NCI-H1694 (cell line): ENCODE data around the gene HNRNPA3.
"Not testable (repeated sequence)": the region's sequence is repeated elsewhere in the genome, so short reads cannot be mapped to it uniquely, and the experiment has no call there.

Experiments used
- DNase-seq: peaks from one replicate; lab custom pipeline; 2025; lab: John Stamatoyannopoulos, UW

The HNRNPA3 gene

GRCh38 chr2:177254433-177255226 lies 42.0 kb downstream of the HNRNPA3 start:
- no peak for DNase-seq

GRCh38 chr2:177255227-177255601 lies 42.6 kb downstream of the HNRNPA3 start:
- no peak for DNase-seq

GRCh38 chr2:177256026-177256425 lies 43.4 kb downstream of the HNRNPA3 start:
- no peak for DNase-seq

- no peak for DNase-seq
Observed at GRCh38 chr2:177256695-177257094, 44.1 kb downstream of the HNRNPA3 start.

- no peak for DNase-seq
Observed at GRCh38 chr2:177257471-177257870, 44.9 kb downstream of the HNRNPA3 start.

- DNase-seq = no peak
Observed at GRCh38 chr2:177258059-177258458, 45.5 kb downstream of the HNRNPA3 start.

- no peak for DNase-seq
Observed at GRCh38 chr2:177260379-177260778, 47.8 kb downstream of the HNRNPA3 start.

- no peak for DNase-seq
Observed at GRCh38 chr2:177261116-177262060, 48.8 kb downstream of the HNRNPA3 start.

GRCh38 chr2:177262092-177262491 lies 49.5 kb downstream of the HNRNPA3 start:
- no peak for DNase-seq

- no peak for DNase-seq
Observed at GRCh38 chr2:177262958-177263450, 50.4 kb downstream of the HNRNPA3 start.

GRCh38 chr2:177263451-177264208 lies 51.0 kb downstream of the HNRNPA3 start:
- peak; percentile 90 for DNase-seq

- DNase-seq = no peak
Observed at GRCh38 chr2:177264209-177264692, 51.7 kb downstream of the HNRNPA3 start.

GRCh38 chr2:177264693-177265587 lies 52.3 kb downstream of the HNRNPA3 start, which contains the start of gene NFE2L2:
Gene NFE2L2 (minus strand): TSS chr2:177264727. CDS start chr2:177264576, 151 bp downstream.
- peak; percentile 87 for DNase-seq

GRCh38 chr2:177265824-177266817 lies 53.5 kb downstream of the HNRNPA3 start:
- DNase-seq = no peak

GRCh38 chr2:177266955-177267354 lies 54.4 kb downstream of the HNRNPA3 start:
- DNase-seq = not testable (repeated sequence)

GRCh38 chr2:177268187-177268871 lies 55.7 kb downstream of the HNRNPA3 start:
- no peak for DNase-seq

GRCh38 chr2:177268901-177269300 lies 56.3 kb downstream of the HNRNPA3 start:
- DNase-seq = no peak

- DNase-seq = no peak
Observed at GRCh38 chr2:177270531-177270930, 57.9 kb downstream of the HNRNPA3 start.
